Measurements from ENCODE around the gene TCTN3.
"Not testable (repeated sequence)": the region's sequence is repeated elsewhere in the genome, so short reads cannot be mapped to it uniquely, and the experiment has no call there.

Gene TCTN3

GRCh38 chr10:95688648-95689047 is 5.1 kb downstream of the TCTN3 start:
- DNase-seq (ENCODE audit: low spot score): no peak

- DNase-seq (ENCODE audit: low spot score): no peak
Observed at GRCh38 chr10:95683966-95684365, 9.8 kb downstream of the TCTN3 start.

GRCh38 chr10:95675403-95676116 is 18.2 kb downstream of the TCTN3 start:
- DNase-seq (ENCODE audit: low spot score): no peak

GRCh38 chr10:95674643-95675042 is 19.1 kb downstream of the TCTN3 start:
- DNase-seq (ENCODE audit: low spot score): no peak

GRCh38 chr10:95672641-95673040 is 21.1 kb downstream of the TCTN3 start:
- not testable (repeated sequence) for DNase-seq (ENCODE audit: low spot score)

- no peak for DNase-seq (ENCODE audit: low spot score)
Observed at GRCh38 chr10:95664543-95664942, 29.2 kb downstream of the TCTN3 start.

GRCh38 chr10:95663496-95663895 is 30.2 kb downstream of the TCTN3 start:
- DNase-seq (ENCODE audit: low spot score): no peak

GRCh38 chr10:95661818-95662217 is 31.9 kb downstream of the TCTN3 start:
- DNase-seq (ENCODE audit: low spot score): no peak

- no peak for DNase-seq (ENCODE audit: low spot score)
Observed at GRCh38 chr10:95660283-95660682, 33.4 kb downstream of the TCTN3 start.

- DNase-seq (ENCODE audit: low spot score): no peak
Observed at GRCh38 chr10:95657250-95657649, 36.5 kb downstream of the TCTN3 start.

- peak; percentile 90 for DNase-seq (ENCODE audit: low spot score)
Observed at GRCh38 chr10:95656291-95657164, 37.2 kb downstream of the TCTN3 start, which contains the start of gene ALDH18A1. Gene ALDH18A1, minus strand, starts transcription at chr10:95656711. Its CDS starts 3,334 bp downstream, at chr10:95653377.

GRCh38 chr10:95655571-95656290 is 38.0 kb downstream of the TCTN3 start:
- DNase-seq (ENCODE audit: low spot score): peak; percentile 13

- no peak for DNase-seq (ENCODE audit: low spot score)
Observed at GRCh38 chr10:95653895-95654294, 39.8 kb downstream of the TCTN3 start.

- no peak for DNase-seq (ENCODE audit: low spot score)
Observed at GRCh38 chr10:95651346-95652060, 42.2 kb downstream of the TCTN3 start.

- DNase-seq (ENCODE audit: low spot score): no peak
Observed at GRCh38 chr10:95650232-95650631, 43.5 kb downstream of the TCTN3 start.

GRCh38 chr10:95648138-95648537 is 45.6 kb downstream of the TCTN3 start:
- DNase-seq (ENCODE audit: low spot score): no peak

GRCh38 chr10:95646160-95646559 is 47.6 kb downstream of the TCTN3 start:
- no peak for DNase-seq (ENCODE audit: low spot score)

- no peak for DNase-seq (ENCODE audit: low spot score)
Observed at GRCh38 chr10:95644901-95645300, 48.8 kb downstream of the TCTN3 start.

- DNase-seq (ENCODE audit: low spot score): no peak
Observed at GRCh38 chr10:95640891-95641315, 52.8 kb downstream of the TCTN3 start.

- DNase-seq (ENCODE audit: low spot score): no peak
Observed at GRCh38 chr10:95637911-95638310, 55.8 kb downstream of the TCTN3 start.

GRCh38 chr10:95637140-95637539 is 56.6 kb downstream of the TCTN3 start:
- no peak for DNase-seq (ENCODE audit: low spot score)

- DNase-seq (ENCODE audit: low spot score): no peak
Observed at GRCh38 chr10:95635319-95635733, 58.4 kb downstream of the TCTN3 start.

Data from germinal center (tissue), 1 donor.